Naive B cell (primary cell): ENCODE data around the gene OR5K3. TPM values are rescaled to one million over a fixed set of nuclear protein-coding genes. Genes with fewer than 3 reads are reported as not detected.
"Not testable (repeated sequence)": the region's sequence is repeated elsewhere in the genome, so short reads cannot be mapped to it uniquely, and the experiment has no call there.

Experiments
- ATAC-seq, 2 donors: fragments of 150-1000 bp; cut with Tn5 transposase; 2 replicates each; pipeline ENCODE4 v1.10.0; 2021; ENCODE audit warnings: low read depth in 2 of 2, mild to moderate bottlenecking in 2 of 2, moderate library complexity in 2 of 2
- DNase-seq: peaks from one replicate; pipeline ENCODE4 v3.0.0; 2022
- H3K27ac Mint-ChIP-seq, 6 donors: one replicate each; pipeline ENCODE4 v1.8.0; 2020 to 2022; ENCODE audit warnings: mild to moderate bottlenecking in 6 of 6, mixed read lengths in 6 of 6, moderate library complexity in 5 of 6, inconsistent platforms in 2 of 6
- H3K27me3 Mint-ChIP-seq, 3 donors: one replicate each; pipeline ENCODE4 v1.8.0; 2021 to 2022; ENCODE audit warnings: mixed read lengths in 3 of 3, mild to moderate bottlenecking in 1 of 3
- H3K36me3 Mint-ChIP-seq, 2 donors: one replicate each; pipeline ENCODE4 v1.8.0; 2020 to 2022; ENCODE audit warnings: mixed read lengths in 2 of 2, inconsistent platforms in 1 of 2, mild to moderate bottlenecking in 1 of 2
- H3K4me1 Mint-ChIP-seq, 3 donors: one replicate each; pipeline ENCODE4 v1.8.0; 2020 to 2022; ENCODE audit warnings: mixed read lengths in 3 of 3, inconsistent platforms in 1 of 3, mild to moderate bottlenecking in 1 of 3, moderate library complexity in 1 of 3
- H3K4me3 Mint-ChIP-seq, 8 donors: one replicate each; pipeline ENCODE4 v1.8.0; 2020 to 2022; ENCODE audit warnings: mild to moderate bottlenecking in 8 of 8, mixed read lengths in 8 of 8, moderate library complexity in 8 of 8, inconsistent platforms in 2 of 8
- H3K9me3 Mint-ChIP-seq, 7 donors: one replicate each; pipeline ENCODE4 v1.8.0; 2020 to 2022; ENCODE audit warnings: mixed read lengths in 7 of 7, mild to moderate bottlenecking in 5 of 7, inconsistent platforms in 2 of 7, moderate library complexity in 1 of 7
- polyA plus RNA-seq, 6 donors: library from polyadenylated mRNA; unstranded; fragments of 300-500 nt; fragmentation: Illumina TruSeq; gene quantifications; one replicate each; pipeline ENCODE4 v1.2.3, GENCODE V29; 2021; ENCODE audit warnings: low read depth in 6 of 6

The OR5K3 gene
- polyA plus RNA-seq, 6 donors from 2014 or later: not detected

GRCh38 chr3:98376631-98377030 is 13.8 kb upstream of the OR5K3 start:
- Mint-ChIP-seq H3K9me3 (peaks cover 0 to 5% (median 3%) of the 10 kb centered on the region in 7 donors), H3K4me1 (no peaks in the 10 kb centered on the region), H3K36me3 (no peaks in the 10 kb centered on the region), H3K27me3 (no peaks in the 10 kb centered on the region), H3K4me3 (no peak overlapping the region), H3K27ac (no peak overlapping the region)
- ATAC-seq (no peak), DNase-seq (no peak)

GRCh38 chr3:98388147-98388546 is 2.3 kb upstream of the OR5K3 start:
- DNase-seq (no peak), ATAC-seq (no peak)
- Mint-ChIP-seq H3K27me3 (no peaks in the 10 kb centered on the region), H3K36me3 (no peaks in the 10 kb centered on the region), H3K9me3 (peaks cover 0 to 2% (median 0%) of the 10 kb centered on the region in 7 donors), H3K27ac (no peak overlapping the region), H3K4me3 (no peak overlapping the region), H3K4me1 (no peaks in the 10 kb centered on the region)

DNA sequence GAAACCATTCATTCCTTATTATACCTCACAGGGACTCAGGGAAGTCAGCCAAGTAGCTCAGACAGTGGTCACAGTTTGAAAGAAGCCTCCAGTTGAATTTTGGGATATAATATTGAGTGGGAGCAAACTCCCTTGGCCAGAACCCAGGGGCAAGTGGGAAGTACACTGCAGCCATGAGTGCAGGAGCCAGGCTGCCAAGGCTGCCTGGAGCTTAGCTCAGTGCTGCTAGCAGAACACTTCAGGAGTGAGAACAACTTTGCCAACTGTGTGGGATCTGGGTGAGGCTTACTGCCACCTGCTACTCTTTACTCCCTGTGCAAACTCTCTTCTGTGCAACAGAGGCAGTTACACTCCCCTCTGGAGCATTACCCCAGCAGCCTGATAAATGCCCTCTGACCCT is 4.6 kb downstream of the OR5K3 start:
- no peak for DNase-seq
- no peaks in the 10 kb centered on the region for H3K4me1 Mint-ChIP-seq
- no peaks in the 10 kb centered on the region for H3K36me3 Mint-ChIP-seq
- H3K9me3 Mint-ChIP-seq: peaks cover 0 to 27% (median 11%) of the 10 kb centered on the region in 7 donors
- H3K27me3 Mint-ChIP-seq: no peaks in the 10 kb centered on the region
- H3K4me3 Mint-ChIP-seq: no peak overlapping the region
- H3K27ac Mint-ChIP-seq: no peak overlapping the region
- ATAC-seq: no peak

DNA sequence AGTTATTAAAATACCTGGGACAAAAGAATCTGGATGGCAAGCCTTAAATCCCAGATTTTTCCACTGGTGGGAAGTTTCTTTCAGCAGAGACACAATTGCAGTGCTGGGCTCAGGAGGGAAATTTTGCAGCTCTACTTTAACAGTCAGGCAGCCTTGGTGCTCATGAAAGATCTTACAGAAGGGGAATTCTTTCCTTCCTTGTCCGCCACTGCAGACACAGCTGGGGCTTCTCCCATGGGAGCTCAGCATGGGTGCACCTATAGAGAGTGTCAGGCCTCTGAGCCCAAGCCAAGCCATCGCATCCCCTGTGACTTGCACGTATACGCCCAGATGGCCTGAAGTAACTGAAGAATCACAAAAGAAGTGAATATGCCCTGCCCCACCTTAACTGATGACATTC is 6.0 kb downstream of the OR5K3 start:
- DNase-seq, H3K4me3 Mint-ChIP-seq, H3K27ac Mint-ChIP-seq, ATAC-seq, H3K36me3 Mint-ChIP-seq, H3K4me1 Mint-ChIP-seq, H3K27me3 Mint-ChIP-seq: not testable (repeated sequence)
- H3K9me3 Mint-ChIP-seq: peaks cover 6 to 36% (median 11%) of the 10 kb centered on the region in 7 donors

GRCh38 chr3:98398513-98398912 is 8.0 kb downstream of the OR5K3 start:
- DNase-seq (no peak), ATAC-seq (no peak)
- H3K36me3 Mint-ChIP-seq: peaks cover 0 to 14% of the 10 kb centered on the region in 2 donors
- no peak overlapping the region for H3K27ac Mint-ChIP-seq
- no peaks in the 10 kb centered on the region for H3K4me1 Mint-ChIP-seq
- peaks cover 12 to 51% (median 21%) of the 10 kb centered on the region in 7 donors for H3K9me3 Mint-ChIP-seq
- no peaks in the 10 kb centered on the region for H3K27me3 Mint-ChIP-seq
- H3K4me3 Mint-ChIP-seq: no peak overlapping the region

DNA sequence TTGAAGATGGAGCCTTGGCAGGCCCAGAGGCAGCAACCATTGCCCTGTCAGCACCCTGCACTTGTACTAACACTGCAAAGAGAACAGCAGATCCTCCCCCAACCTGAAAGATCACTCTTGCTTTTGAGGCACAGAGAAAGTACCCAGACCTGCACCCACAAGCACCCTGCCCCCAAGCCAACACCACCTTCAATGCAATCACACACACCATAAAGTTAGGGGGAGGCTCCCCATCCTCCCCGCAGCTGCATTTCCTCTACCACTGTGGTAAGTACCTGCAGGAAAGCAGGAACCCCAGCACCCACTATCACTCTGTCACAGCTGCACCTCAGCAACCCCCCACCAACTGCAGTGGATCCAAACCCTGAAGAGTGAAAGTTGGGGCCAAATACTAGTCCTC is 12.0 kb downstream of the OR5K3 start:
- no peak overlapping the region for H3K4me3 Mint-ChIP-seq
- no peak overlapping the region for H3K27ac Mint-ChIP-seq
- H3K36me3 Mint-ChIP-seq: peaks cover 8 to 25% of the 10 kb centered on the region in 2 donors
- no peak for DNase-seq
- H3K4me1 Mint-ChIP-seq: peaks cover 0 to 4% (median 0%) of the 10 kb centered on the region in 3 donors
- peaks cover 34 to 83% (median 44%) of the 10 kb centered on the region in 7 donors for H3K9me3 Mint-ChIP-seq
- H3K27me3 Mint-ChIP-seq: no peaks in the 10 kb centered on the region
- no peak for ATAC-seq

DNA sequence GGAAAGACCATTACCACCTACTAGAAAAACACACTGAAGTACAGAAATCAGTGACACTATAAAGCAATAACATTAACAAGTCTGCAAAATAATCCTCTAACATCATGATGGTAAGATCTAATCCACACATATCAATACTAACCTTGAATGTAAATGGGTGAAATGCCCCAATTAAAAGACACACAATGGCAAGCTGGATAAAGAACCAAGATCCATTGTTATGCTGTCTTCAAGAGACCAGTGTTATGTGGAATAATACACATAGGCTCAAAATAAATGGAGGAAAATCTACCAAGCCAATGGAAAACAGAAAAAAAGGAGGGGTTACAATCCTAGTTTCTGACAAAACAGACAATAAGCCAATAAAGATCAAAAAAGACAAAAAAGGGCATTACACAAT is 13.5 kb downstream of the OR5K3 start:
- Mint-ChIP-seq H3K9me3 (peaks cover 37 to 76% (median 41%) of the 10 kb centered on the region in 7 donors), H3K27me3 (no peaks in the 10 kb centered on the region), H3K36me3 (peaks cover 12 to 25% of the 10 kb centered on the region in 2 donors), H3K4me3 (no peak overlapping the region), H3K27ac (no peak overlapping the region), H3K4me1 (peaks cover 0 to 4% (median 0%) of the 10 kb centered on the region in 3 donors)
- no peak for DNase-seq
- ATAC-seq: no peak

DNA sequence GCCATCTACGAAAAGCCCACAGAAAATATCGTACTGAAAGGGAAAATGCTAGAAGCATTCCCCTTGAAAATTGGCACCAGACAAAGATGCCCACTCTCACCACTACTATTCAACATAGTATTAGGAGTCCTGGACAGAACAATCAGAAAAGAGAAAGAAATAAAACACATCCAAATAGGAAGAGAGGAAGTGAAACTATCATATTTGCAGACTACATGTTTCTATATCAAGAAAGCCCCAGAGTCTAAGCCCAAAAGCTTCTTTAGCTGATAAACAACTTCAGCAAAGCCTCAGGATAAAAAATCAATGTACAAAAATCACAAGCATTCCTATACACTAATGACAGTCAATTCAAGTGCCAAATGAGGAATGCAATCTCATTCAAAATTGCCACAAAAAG is 15.6 kb downstream of the OR5K3 start:
- Mint-ChIP-seq H3K36me3 (peaks cover 12 to 25% of the 10 kb centered on the region in 2 donors), H3K9me3 (peaks cover 32 to 69% (median 40%) of the 10 kb centered on the region in 7 donors), H3K4me1 (peaks cover 0 to 4% (median 0%) of the 10 kb centered on the region in 3 donors), H3K27ac (no peak overlapping the region), H3K4me3 (no peak overlapping the region), H3K27me3 (no peaks in the 10 kb centered on the region)
- no peak for ATAC-seq
- no peak for DNase-seq

DNA sequence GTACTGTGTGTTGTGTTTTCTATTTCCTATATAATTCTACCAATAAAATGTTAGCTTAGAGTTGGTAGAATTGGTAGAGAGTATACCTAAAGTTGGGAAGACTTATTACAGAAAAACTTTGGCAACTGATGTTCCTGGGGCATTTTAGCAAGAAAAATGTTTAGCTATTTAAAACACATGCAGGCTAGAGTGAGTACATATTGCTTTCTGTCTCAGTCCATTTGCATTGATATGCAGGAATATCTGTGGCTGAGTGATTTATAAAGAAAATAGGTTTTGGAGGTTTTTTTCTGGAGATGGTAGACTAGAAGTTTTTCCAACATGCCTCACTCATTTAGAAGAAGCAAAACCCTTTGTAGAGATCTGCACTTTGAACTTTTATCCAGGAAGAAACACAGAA is 42.1 kb downstream of the OR5K3 start:
- H3K27me3 Mint-ChIP-seq: no peaks in the 10 kb centered on the region
- H3K4me3 Mint-ChIP-seq: no peak overlapping the region
- H3K36me3 Mint-ChIP-seq: peaks cover 14 to 20% of the 10 kb centered on the region in 2 donors
- H3K4me1 Mint-ChIP-seq: no peaks in the 10 kb centered on the region
- peak overlapping the region in 1 of 6 donors; percentile 21 for H3K27ac Mint-ChIP-seq
- peaks cover 17 to 44% (median 27%) of the 10 kb centered on the region in 7 donors for H3K9me3 Mint-ChIP-seq
- DNase-seq: no peak
- no peak for ATAC-seq

- ATAC-seq: no peak
- Mint-ChIP-seq H3K4me3 (no peak overlapping the region), H3K36me3 (peaks cover 14 to 20% of the 10 kb centered on the region in 2 donors), H3K4me1 (no peaks in the 10 kb centered on the region), H3K27ac (peak overlapping the region in 1 of 6 donors; percentile 24), H3K27me3 (no peaks in the 10 kb centered on the region), H3K9me3 (peaks cover 13 to 33% (median 23%) of the 10 kb centered on the region in 7 donors)
- DNase-seq: no peak
Observed at GRCh38 chr3:98433764-98434163, 43.3 kb downstream of the OR5K3 start.

- peaks cover 7 to 26% (median 16%) of the 10 kb centered on the region in 7 donors for H3K9me3 Mint-ChIP-seq
- H3K4me1 Mint-ChIP-seq: no peaks in the 10 kb centered on the region
- DNase-seq (no peak), ATAC-seq (no peak)
- peaks cover 11 to 13% of the 10 kb centered on the region in 2 donors for H3K36me3 Mint-ChIP-seq
- H3K27ac Mint-ChIP-seq: no peak overlapping the region
- no peak overlapping the region for H3K4me3 Mint-ChIP-seq
- H3K27me3 Mint-ChIP-seq: no peaks in the 10 kb centered on the region
Observed at GRCh38 chr3:98434412-98434811, 43.9 kb downstream of the OR5K3 start.

- H3K4me1 Mint-ChIP-seq: no peaks in the 10 kb centered on the region
- H3K27ac Mint-ChIP-seq: no peak overlapping the region
- DNase-seq (no peak), ATAC-seq (no peak)
- no peaks in the 10 kb centered on the region for H3K36me3 Mint-ChIP-seq
- no peak overlapping the region for H3K4me3 Mint-ChIP-seq
- peaks cover 0 to 4% (median 0%) of the 10 kb centered on the region in 7 donors for H3K9me3 Mint-ChIP-seq
- H3K27me3 Mint-ChIP-seq: peaks cover 0 to 3% (median 0%) of the 10 kb centered on the region in 3 donors
Observed at GRCh38 chr3:98440283-98440682, 49.8 kb downstream of the OR5K3 start.
